Neural cell (in vitro differentiated cells): ENCODE measurements around the gene CD300LB. TPM values are rescaled to one million over a fixed set of nuclear protein-coding genes. Genes with fewer than 3 reads are reported as not detected.

ENCODE experiments used
- H2AFZ ChIP-seq: fragments of 200-600, 300-800 bp; sonication (generic), shearing (Covaris generic); 2 replicates; pipeline ENCODE4 v1.6.0; 2014; ENCODE audit warnings: low read depth, mild to moderate bottlenecking, antibody characterized with exemption, low read length, moderate library complexity
- H3F3A ChIP-seq: fragments of 200-600 bp; shearing (Covaris generic); 2 replicates; pipeline ENCODE4 v1.6.1; 2016; ENCODE audit warnings: mild to moderate bottlenecking, moderate library complexity, mixed read lengths, antibody characterized with exemption, low read length; ENCODE audit not compliant: insufficient read depth, poor library complexity, severe bottlenecking
- H3K27ac ChIP-seq: fragments of 200-600, 300-800 bp; sonication (generic), shearing (Covaris generic); 2 replicates; pipeline ENCODE4 v1.5.1; 2014; ENCODE audit warnings: mild to moderate bottlenecking, low read length, moderate library complexity
- H3K27me3 ChIP-seq: fragments of 300-800, 200-600 bp; sonication (generic), shearing (Covaris generic); 2 replicates; pipeline ENCODE4 v1.6.0; 2014; ENCODE audit warnings: mild to moderate bottlenecking, low read depth, low read length, moderate library complexity; ENCODE audit not compliant: insufficient read depth
- H3K36me3 ChIP-seq: fragments of 300-800, 200-600 bp; sonication (generic), shearing (Covaris generic); 2 replicates; pipeline ENCODE4 v1.5.1; 2014; ENCODE audit warnings: mild to moderate bottlenecking, antibody characterized with exemption, low read length, moderate library complexity; ENCODE audit not compliant: insufficient read depth
- H3K4me2 ChIP-seq: fragments of 300-800, 200-600 bp; sonication (generic), shearing (Covaris generic); 2 replicates; pipeline ENCODE4 v1.6.0; 2014; ENCODE audit warnings: mild to moderate bottlenecking, low read length
- H3K4me3 ChIP-seq: fragments of 300-800, 200-600 bp; sonication (generic), shearing (Covaris generic); 2 replicates; pipeline ENCODE4 v1.5.1; 2014; ENCODE audit warnings: mild to moderate bottlenecking, low read length, moderate library complexity
- H3K79me2 ChIP-seq: fragments of 200-600 bp; shearing (Covaris generic); replicated peaks from 2 replicates; pipeline ENCODE4 v1.6.0; 2014; ENCODE audit warnings: mild to moderate bottlenecking, low read length, moderate library complexity; ENCODE audit not compliant: insufficient read depth
- H3K9ac ChIP-seq: fragments of 300-800, 200-600 bp; sonication (generic), shearing (Covaris generic); 2 replicates; pipeline ENCODE4 v1.6.1; 2016; ENCODE audit warnings: mild to moderate bottlenecking, low read length, mixed read lengths
- H3K9me2 ChIP-seq: fragments of 200-600 bp; shearing (Covaris generic); 2 replicates; pipeline ENCODE4 v1.6.1; 2016; ENCODE audit warnings: mild to moderate bottlenecking, low read length, mixed read lengths; ENCODE audit not compliant: insufficient read depth
- H3K9me3 ChIP-seq: fragments of 200-600, 300-800 bp; sonication (generic), shearing (Covaris generic); 2 replicates; pipeline ENCODE4 v1.6.1; 2016; ENCODE audit warnings: mild to moderate bottlenecking, mixed run types, low read length, moderate library complexity, mixed read lengths
- H4K20me1 ChIP-seq: fragments of 200-600 bp; shearing (Covaris generic); 2 replicates; pipeline ENCODE4 v1.6.1; 2016; ENCODE audit warnings: mild to moderate bottlenecking, mixed run types; ENCODE audit not compliant: insufficient read depth
- CTCF ChIP-seq: fragments of 450-650 bp; IDR thresholded peaks from 2 replicates; pipeline ENCODE4 v1.5.1; 2014; ENCODE audit warnings: antibody characterized with exemption, mild to moderate bottlenecking, moderate library complexity; ENCODE audit not compliant: poor library complexity, severe bottlenecking
- EP300 ChIP-seq: fragments of 450-650 bp; conservative IDR thresholded peaks from 2 replicates; pipeline ENCODE4 v1.6.1; 2014; ENCODE audit warnings: antibody characterized with exemption, mild to moderate bottlenecking, moderate library complexity; ENCODE audit not compliant: poor library complexity, severe bottlenecking
- EZH2 ChIP-seq: fragments of 200-600, 300-800 bp; shearing (Covaris generic), sonication (generic); IDR thresholded peaks from 2 replicates; pipeline ENCODE4 v1.6.1; 2014; ENCODE audit warnings: antibody characterized with exemption, low read length, borderline replicate concordance, mild to moderate bottlenecking; ENCODE audit not compliant: insufficient read depth, poor library complexity, severe bottlenecking
- MXI1 ChIP-seq: fragments of 450-650 bp; conservative IDR thresholded peaks from 2 replicates; pipeline ENCODE4 v1.6.1; 2014; ENCODE audit warnings: antibody characterized with exemption, mild to moderate bottlenecking; ENCODE audit not compliant: poor library complexity, severe bottlenecking
- POLR2AphosphoS5 ChIP-seq: IDR thresholded peaks from 2 replicates; pipeline ENCODE4 v1.6.1; 2012
- RAD21 ChIP-seq: fragments of 450-650 bp; conservative IDR thresholded peaks from 2 replicates; pipeline ENCODE4 v1.6.1; 2014; ENCODE audit warnings: antibody characterized with exemption, mild to moderate bottlenecking, moderate library complexity
- REST ChIP-seq: IDR thresholded peaks from 2 replicates; pipeline ENCODE4 v1.6.1; 2012; ENCODE audit warnings: borderline replicate concordance
- SMC3 ChIP-seq: fragments of 450-650 bp; conservative IDR thresholded peaks from 2 replicates; pipeline ENCODE4 v1.6.1; 2014; ENCODE audit warnings: antibody characterized with exemption, mild to moderate bottlenecking, moderate library complexity; ENCODE audit not compliant: poor library complexity
- TAF1 ChIP-seq: IDR thresholded peaks from 2 replicates; pipeline ENCODE4 v1.6.1; 2012; ENCODE audit warnings: low read depth
- polyA plus RNA-seq: library from polyadenylated mRNA; depleted of rRNA; stranded (reverse); fragments of >200 nt; gene quantifications from 2 replicates; pipeline ENCODE4 v1.2.3, GENCODE V29; 2014

The CD300LB gene
- polyA plus RNA-seq, 1 donor from 2014 or later, result not detected

- Histone ChIP-seq H3K9me2 (no peaks in the 10 kb centered on the region), H3K9me3 (no peaks in the 10 kb centered on the region), H3K36me3 (no peaks in the 10 kb centered on the region), H3K4me3 (no peak within 1 kb of the TSS), H3K27me3 (no peaks in the 10 kb centered on the region), H3F3A (no peaks in the 10 kb centered on the region), H3K27ac (no peak within 1 kb of the TSS), H3K9ac (no peak within 1 kb of the TSS), H3K79me2 (no peaks in the 10 kb centered on the region), H3K4me2 (no peak within 1 kb of the TSS), H4K20me1 (no peaks in the 10 kb centered on the region), H2AFZ (no peak within 1 kb of the TSS)
- TF ChIP-seq POLR2AphosphoS5 (no peak), RAD21 (no peak), MXI1 (no peak), REST (no peak), SMC3 (no peak), EZH2 (no peak), EP300 (no peak), TAF1 (no peak), CTCF (no peak)
These were observed 36.1 kb upstream of the CD300LB start, which contains the start of gene CD300H for GRCh38 chr17:74567397-74567796. Gene CD300H, minus strand, starts transcription at chr17:74567509.

GRCh38 chr17:74566132-74566753, 35.0 kb upstream of the CD300LB start:
- Histone ChIP-seq H3K4me2 (no peak overlapping the region), H3K27me3 (no peaks in the 10 kb centered on the region), H3K27ac (no peak overlapping the region), H3K9me2 (no peaks in the 10 kb centered on the region), H3K9me3 (no peaks in the 10 kb centered on the region), H2AFZ (no peak overlapping the region), H3K36me3 (no peaks in the 10 kb centered on the region), H3F3A (no peaks in the 10 kb centered on the region), H3K79me2 (no peaks in the 10 kb centered on the region), H3K4me3 (no peak overlapping the region), H3K9ac (no peak overlapping the region), H4K20me1 (no peaks in the 10 kb centered on the region)
- TF ChIP-seq POLR2AphosphoS5 (no peak), CTCF (peak; percentile 50), RAD21 (peak; percentile 29), SMC3 (no peak), REST (no peak)
